Mammary epithelial cell (primary cell): Measurements from ENCODE around the gene TRANK1.

ENCODE experiments used
- CTCF ChIP-seq, 2 donors: IDR thresholded peaks in 1 of 2; conservative IDR thresholded peaks in 1 of 2; 2 replicates each; pipeline ENCODE4 v1.5.1; 2011 to 2012; ENCODE audit warnings: inconsistent platforms in 2 of 2, low read length in 2 of 2, mild to moderate bottlenecking in 2 of 2, control low read depth in 1 of 2, low read depth in 1 of 2; ENCODE audit not compliant: insufficient read depth in 1 of 2; ENCODE audit errors: extremely low read depth in 1 of 2
- EZH2 ChIP-seq: IDR thresholded peaks from 2 replicates; pipeline ENCODE4 v1.6.1; 2012; ENCODE audit warnings: low read length, inconsistent platforms, borderline replicate concordance

DNA sequence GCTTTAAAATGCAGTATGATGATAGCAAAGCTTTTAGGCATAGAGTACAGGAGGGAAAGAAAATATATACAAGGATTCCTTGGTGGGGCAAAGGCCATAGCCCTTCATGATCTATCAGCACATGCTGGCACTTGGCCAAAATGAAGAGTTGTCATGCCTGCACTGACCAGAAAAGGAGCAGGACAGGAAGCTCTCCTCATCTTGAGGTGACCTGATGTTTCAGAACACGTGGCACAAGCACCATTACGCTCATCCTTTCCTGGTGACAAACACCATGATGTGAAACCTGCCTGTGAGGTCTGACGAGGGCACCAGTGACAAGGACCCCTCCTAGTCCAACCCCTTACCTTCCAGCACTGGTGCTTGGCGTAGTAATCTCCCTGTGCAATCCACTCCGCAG is 102.6 kb downstream of the TRANK1 start:
- TF ChIP-seq CTCF (conservative IDR thresholded peaks at IDR 0.05 in 1 of 2, IDR thresholded peaks at IDR 0.05 in 1 of 2; ENCODE audit: extremely low read depth in 1 of 2, insufficient read depth in 1 of 2, low read depth in 1 of 2, low read length in 2 of 2) (no peak), EZH2 (no peak)
